Daoy (cell line): ENCODE measurements around the gene KRT75. TPM values are rescaled to one million over a fixed set of nuclear protein-coding genes. Genes with fewer than 3 reads are reported as not detected.
A peak's percentile ranks its signal among the peaks of the same experiment; 100 is the strongest.
"Not testable (repeated sequence)": the region's sequence is repeated elsewhere in the genome, so short reads cannot be mapped to it uniquely, and the experiment has no call there.

Experiments
- DNase-seq: peaks from one replicate; pipeline ENCODE4 v3.0.0-alpha.2; 2015; ENCODE audit warnings: low read depth
- total RNA-seq: library from RNA; depleted of rRNA; stranded (reverse); fragments of >200 nt; shearing (Covaris generic); gene quantifications from 2 replicates; pipeline ENCODE4 v1.2.3, GENCODE V29; 2014; rRNA removed

The KRT75 gene
- total RNA-seq, result 1.1 and 2.7 TPM in 2 replicates

GRCh38 chr12:52434081-52434733, at the start of gene KRT75:
Gene KRT75, minus strand, starts transcription at chr12:52434371. Its CDS starts 67 bp downstream, at chr12:52434304.
- peak; percentile 86 for DNase-seq

GRCh38 chr12:52480073-52480472, 45.9 kb upstream of the KRT75 start:
- no peak for DNase-seq

- DNase-seq, result no peak
Measured at GRCh38 chr12:52477651-52478050, 43.5 kb upstream of the KRT75 start.

GRCh38 chr12:52474212-52474611, 40.0 kb upstream of the KRT75 start:
- no peak for DNase-seq

- no peak for DNase-seq
Measured at GRCh38 chr12:52473768-52474167, 39.6 kb upstream of the KRT75 start, which contains the start of gene KRT6C. Gene KRT6C, minus strand, starts transcription at chr12:52473805. Its CDS starts 68 bp downstream, at chr12:52473737.

- DNase-seq, result no peak
Measured at GRCh38 chr12:52469853-52470252, 35.7 kb upstream of the KRT75 start.

GRCh38 chr12:52464897-52465296, 30.7 kb upstream of the KRT75 start:
- DNase-seq, result no peak

- DNase-seq, result no peak
Measured at GRCh38 chr12:52461693-52462092, 27.5 kb upstream of the KRT75 start.

GRCh38 chr12:52458861-52459260, 24.7 kb upstream of the KRT75 start:
- no peak for DNase-seq

GRCh38 chr12:52455821-52456220, 21.6 kb upstream of the KRT75 start:
- DNase-seq, result no peak

- peak; percentile 22 for DNase-seq
Measured at GRCh38 chr12:52454411-52455201, 20.4 kb upstream of the KRT75 start.

- no peak for DNase-seq
Measured at GRCh38 chr12:52452101-52452500, 17.9 kb upstream of the KRT75 start, which contains the start of gene KRT6B. Gene KRT6B, minus strand, starts transcription at chr12:52452146. Its CDS starts 68 bp downstream, at chr12:52452078.

- DNase-seq, result no peak
Measured at GRCh38 chr12:52448228-52448627, 14.1 kb upstream of the KRT75 start.

- DNase-seq, result not testable (repeated sequence)
Measured at GRCh38 chr12:52447196-52447595, 13.0 kb upstream of the KRT75 start.

GRCh38 chr12:52446367-52447045, 12.3 kb upstream of the KRT75 start:
- DNase-seq, result no peak

- DNase-seq, result no peak
Measured at GRCh38 chr12:52445876-52446275, 11.7 kb upstream of the KRT75 start.

- no peak for DNase-seq
Measured at GRCh38 chr12:52444647-52445595, 10.8 kb upstream of the KRT75 start.

- no peak for DNase-seq
Measured at GRCh38 chr12:52443966-52444365, 9.8 kb upstream of the KRT75 start.

GRCh38 chr12:52442600-52443061, 8.5 kb upstream of the KRT75 start:
- DNase-seq, result peak; percentile 98

- peak; percentile 44 for DNase-seq
Measured at GRCh38 chr12:52441320-52441911, 7.2 kb upstream of the KRT75 start.
